H9 (cell line): ENCODE results near the gene SSTR4. TPM values are rescaled to one million over a fixed set of nuclear protein-coding genes. Genes with fewer than 3 reads are reported as not detected.

ENCODE experiments used
- DNase-seq: peaks from one replicate; pipeline ENCODE4 v3.0.0-alpha.2; 2017
- H2AFZ ChIP-seq: one replicate; pipeline ENCODE4 v1.6.1; 2013; ENCODE audit warnings: mild to moderate bottlenecking, low read length, control low read depth, moderate library complexity
- H2AK5ac ChIP-seq: 2 replicates; pipeline ENCODE4 v1.6.1; 2013; ENCODE audit warnings: low read length, control low read depth, mixed read lengths; ENCODE audit not compliant: insufficient read length
- H2BK120ac ChIP-seq: one replicate; pipeline ENCODE4 v1.6.1; 2013; ENCODE audit warnings: low read depth, mild to moderate bottlenecking, low read length, control low read depth, inconsistent platforms; ENCODE audit not compliant: poor library complexity, severe bottlenecking
- H2BK12ac ChIP-seq: 2 replicates; pipeline ENCODE4 v1.6.1; 2013; ENCODE audit warnings: low read length, control low read depth, mixed read lengths, low read depth; ENCODE audit not compliant: insufficient read length
- H2BK15ac ChIP-seq: 2 replicates; pipeline ENCODE4 v1.6.1; 2013; ENCODE audit warnings: low read depth, low read length, control low read depth
- H2BK20ac ChIP-seq: one replicate; pipeline ENCODE4 v1.6.1; 2013; ENCODE audit warnings: low read depth, mild to moderate bottlenecking, low read length, control low read depth, inconsistent platforms; ENCODE audit not compliant: poor library complexity, severe bottlenecking
- H2BK5ac ChIP-seq: 2 replicates; pipeline ENCODE4 v1.6.1; 2013; ENCODE audit warnings: low read length, control low read depth, mixed read lengths; ENCODE audit not compliant: insufficient read length
- H3K14ac ChIP-seq: 2 replicates; pipeline ENCODE4 v1.6.1; 2013; ENCODE audit warnings: low read length, control low read depth; ENCODE audit not compliant: insufficient read depth
- H3K18ac ChIP-seq: 2 replicates; pipeline ENCODE4 v1.6.1; 2013; ENCODE audit warnings: low read depth, mild to moderate bottlenecking, mixed read lengths, low read length, control low read depth; ENCODE audit not compliant: insufficient read length
- H3K23ac ChIP-seq: 2 replicates; pipeline ENCODE4 v1.6.1; 2013; ENCODE audit warnings: low read length, control low read depth, mixed read lengths, low read depth; ENCODE audit not compliant: insufficient read length
- H3K23me2 ChIP-seq: 2 replicates; pipeline ENCODE4 v1.6.1; 2013; ENCODE audit warnings: low read depth, mild to moderate bottlenecking, mixed read lengths, low read length, control low read depth; ENCODE audit not compliant: insufficient read length, poor library complexity, severe bottlenecking
- H3K27ac ChIP-seq: 2 replicates; pipeline ENCODE4 v1.5.1; 2013; ENCODE audit warnings: low read length, control low read depth, mixed read lengths, low read depth; ENCODE audit not compliant: insufficient read length
- H3K27me3 ChIP-seq: 2 replicates; pipeline ENCODE4 v1.6.1; 2013; ENCODE audit warnings: low read length, control low read depth, inconsistent platforms; ENCODE audit not compliant: insufficient read depth
- H3K4ac ChIP-seq: 2 replicates; pipeline ENCODE4 v1.6.1; 2013; ENCODE audit warnings: low read depth, mild to moderate bottlenecking, control low read depth, inconsistent platforms, low read length, moderate library complexity
- H3K4me1 ChIP-seq: 2 replicates; pipeline ENCODE4 v1.6.1; 2013; ENCODE audit warnings: low read length, control low read depth, inconsistent platforms; ENCODE audit not compliant: insufficient read depth
- H3K4me2 ChIP-seq: 2 replicates; pipeline ENCODE4 v1.6.1; 2013; ENCODE audit warnings: low read length, control low read depth, mixed read lengths; ENCODE audit not compliant: insufficient read length, insufficient read depth
- H3K56ac ChIP-seq: 2 replicates; pipeline ENCODE4 v1.6.1; 2013; ENCODE audit warnings: low read depth, mild to moderate bottlenecking, mixed read lengths, low read length, control low read depth; ENCODE audit not compliant: insufficient read length
- H3K79me1 ChIP-seq: 2 replicates; pipeline ENCODE4 v1.6.1; 2013; ENCODE audit warnings: low read depth, mild to moderate bottlenecking, moderate library complexity, low read length, control low read depth, inconsistent platforms; ENCODE audit not compliant: insufficient read depth, poor library complexity, severe bottlenecking
- H3K79me2 ChIP-seq: 2 replicates; pipeline ENCODE4 v1.6.1; 2013; ENCODE audit warnings: low read length, control low read depth, inconsistent platforms; ENCODE audit not compliant: insufficient read depth
- H3K9ac ChIP-seq: 2 replicates; pipeline ENCODE4 v1.6.1; 2013; ENCODE audit warnings: low read length, control low read depth, mixed read lengths; ENCODE audit not compliant: insufficient read length; ENCODE audit errors: extremely low read depth
- H3K9me3 ChIP-seq: one replicate; pipeline ENCODE4 v1.6.1; 2013; ENCODE audit warnings: low read depth, low read length, inconsistent platforms; ENCODE audit not compliant: control insufficient read depth
- H3T11ph ChIP-seq: one replicate; pipeline ENCODE4 v1.6.1; 2013; ENCODE audit warnings: mild to moderate bottlenecking, low read length, control low read depth, inconsistent platforms
- H4K20me1 ChIP-seq: one replicate; pipeline ENCODE4 v1.6.1; 2013; ENCODE audit not compliant: control insufficient read depth, insufficient read length, insufficient read depth
- H4K5ac ChIP-seq: 2 replicates; pipeline ENCODE4 v1.6.1; 2013; ENCODE audit warnings: low read depth, mild to moderate bottlenecking, mixed read lengths, low read length, control low read depth; ENCODE audit not compliant: insufficient read length
- H4K8ac ChIP-seq: replicated peaks from 2 replicates; pipeline ENCODE4 v1.6.1; 2013; ENCODE audit warnings: low read length, control low read depth, mixed read lengths, low read depth; ENCODE audit not compliant: insufficient read length
- H4K91ac ChIP-seq: 2 replicates; pipeline ENCODE4 v1.6.1; 2013; ENCODE audit warnings: low read depth, mild to moderate bottlenecking, moderate library complexity, mixed read lengths, low read length, control low read depth; ENCODE audit not compliant: insufficient read length
- H3K27ac Mint-ChIP-seq, 3 experiments: 2 replicates in 2 of 3; 3 replicates in 1 of 3; pipeline ENCODE4 v1.8.0; 2020 to 2021; ENCODE audit warnings: mixed read lengths in 3 of 3, mild to moderate bottlenecking in 1 of 3, moderate library complexity in 1 of 3
- H3K27me3 Mint-ChIP-seq: 2 replicates; pipeline ENCODE4 v1.8.0; 2021; ENCODE audit warnings: low read depth, mild to moderate bottlenecking, moderate library complexity, mixed read lengths
- H3K36me3 Mint-ChIP-seq, 3 experiments: 2 replicates in 2 of 3; 3 replicates in 1 of 3; pipeline ENCODE4 v1.8.0; 2020 to 2021; ENCODE audit warnings: low read depth in 3 of 3, mixed read lengths in 3 of 3; ENCODE audit not compliant: insufficient read depth in 1 of 3
- H3K4me1 Mint-ChIP-seq, 2 experiments: 2 replicates each; pipeline ENCODE4 v1.8.0; 2020; ENCODE audit warnings: mixed read lengths in 2 of 2
- H3K4me3 Mint-ChIP-seq, 2 experiments: 2 replicates in 1 of 2; 3 replicates in 1 of 2; pipeline ENCODE4 v1.8.0; 2020 to 2021; ENCODE audit warnings: mild to moderate bottlenecking in 2 of 2, mixed read lengths in 2 of 2, moderate library complexity in 1 of 2
- H3K9me3 Mint-ChIP-seq, 2 experiments: 2 replicates in 1 of 2; 3 replicates in 1 of 2; pipeline ENCODE4 v1.8.0; 2020; ENCODE audit warnings: mild to moderate bottlenecking in 2 of 2, mixed read lengths in 2 of 2, moderate library complexity in 1 of 2
- WGBS: extraction: QIAGEN DNeasy Blood & Tissue Kit; methylation state at CpG from one replicate; pipeline ENCODE4 v1.1.7; 2013; ENCODE audit warnings: missing lambda C conversion rate, low lambda C conversion rate, mixed read lengths; ENCODE audit not compliant: insufficient read length; ENCODE audit errors: extremely low coverage; 5-methylcytosine and 5-hydroxymethylcytosine counted together
- total RNA-seq: library from RNA; stranded (reverse); gene quantifications from 2 replicates; pipeline ENCODE4 v1.2.1, GENCODE V29; 2021
- TF ChIP-seq, protein P1 (sequence below): fragments of 200-600 bp; sonication (generic); conservative IDR thresholded peaks from 3 replicates; pipeline ENCODE4 v1.8.0; 2021; ENCODE audit warnings: antibody characterized with exemption, mild to moderate bottlenecking

The SSTR4 gene
- total RNA-seq, 1 experiment from 2014 or later, result not detected

DNA sequence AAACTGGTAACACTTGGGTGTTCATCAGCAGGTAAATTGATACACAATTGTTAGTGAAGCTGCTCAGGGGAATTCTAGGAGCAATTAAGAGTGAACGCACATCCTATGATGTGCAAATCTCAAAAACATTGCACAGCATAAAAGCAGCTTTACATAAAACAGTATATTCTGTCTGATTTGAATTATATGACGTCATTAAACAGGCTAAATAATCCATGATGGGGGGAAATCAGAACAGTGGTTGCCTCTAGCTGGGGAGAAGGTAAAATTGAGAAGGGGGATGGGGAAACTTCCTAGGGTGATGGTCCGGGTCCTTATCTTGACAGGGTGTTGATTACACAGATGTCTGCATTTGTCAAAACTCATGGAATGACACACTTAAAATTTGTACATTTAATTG, 31.7 kb downstream of the SSTR4 start:
- H3K4me1 ChIP-seq, result peaks cover under 1% of the 10 kb centered on the region; the same call in 1 of the 2 replicates
- Mint-ChIP-seq H3K27me3 (no peaks in the 10 kb centered on the region), H3K4me3 (no peak overlapping the region), H3K36me3 (no peaks in the 10 kb centered on the region), H3K9me3 (no peaks in the 10 kb centered on the region), H3K4me1 (peaks cover 15 to 22% of the 10 kb centered on the region in 2 experiments), H3K27ac (no peak overlapping the region)
- no peak overlapping the region for H2AK5ac ChIP-seq
- no peak overlapping the region for H3K23ac ChIP-seq
- H3K56ac ChIP-seq, result no peak overlapping the region
- no peak for DNase-seq
- H2AFZ ChIP-seq, result no peak overlapping the region
- H3K27ac ChIP-seq, result no peak overlapping the region
- no peak overlapping the region for H3K4me2 ChIP-seq
- no peak overlapping the region for H3T11ph ChIP-seq
- H4K91ac ChIP-seq, result no peak overlapping the region
- TF ChIP-seq, protein P1, sequence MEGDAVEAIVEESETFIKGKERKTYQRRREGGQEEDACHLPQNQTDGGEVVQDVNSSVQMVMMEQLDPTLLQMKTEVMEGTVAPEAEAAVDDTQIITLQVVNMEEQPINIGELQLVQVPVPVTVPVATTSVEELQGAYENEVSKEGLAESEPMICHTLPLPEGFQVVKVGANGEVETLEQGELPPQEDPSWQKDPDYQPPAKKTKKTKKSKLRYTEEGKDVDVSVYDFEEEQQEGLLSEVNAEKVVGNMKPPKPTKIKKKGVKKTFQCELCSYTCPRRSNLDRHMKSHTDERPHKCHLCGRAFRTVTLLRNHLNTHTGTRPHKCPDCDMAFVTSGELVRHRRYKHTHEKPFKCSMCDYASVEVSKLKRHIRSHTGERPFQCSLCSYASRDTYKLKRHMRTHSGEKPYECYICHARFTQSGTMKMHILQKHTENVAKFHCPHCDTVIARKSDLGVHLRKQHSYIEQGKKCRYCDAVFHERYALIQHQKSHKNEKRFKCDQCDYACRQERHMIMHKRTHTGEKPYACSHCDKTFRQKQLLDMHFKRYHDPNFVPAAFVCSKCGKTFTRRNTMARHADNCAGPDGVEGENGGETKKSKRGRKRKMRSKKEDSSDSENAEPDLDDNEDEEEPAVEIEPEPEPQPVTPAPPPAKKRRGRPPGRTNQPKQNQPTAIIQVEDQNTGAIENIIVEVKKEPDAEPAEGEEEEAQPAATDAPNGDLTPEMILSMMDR, result no peak
- H4K20me1 ChIP-seq, result no peaks in the 10 kb centered on the region
- no peaks in the 10 kb centered on the region for H3K9me3 ChIP-seq
- H3K18ac ChIP-seq, result no peak overlapping the region
- H2BK12ac ChIP-seq, result no peak overlapping the region
- H4K8ac ChIP-seq, result no peak overlapping the region
- no peak overlapping the region for H2BK120ac ChIP-seq
- no peak overlapping the region for H2BK20ac ChIP-seq
- H2BK15ac ChIP-seq, result no peak overlapping the region
- no peak overlapping the region for H2BK5ac ChIP-seq
- H3K79me1 ChIP-seq, result no peaks in the 10 kb centered on the region
- no peak overlapping the region for H4K5ac ChIP-seq
- H3K9ac ChIP-seq, result no peak overlapping the region
- WGBS, result no CpG with 5 or more reads among the region's 3 CpGs
- no peak overlapping the region for H3K14ac ChIP-seq
- H3K79me2 ChIP-seq, result no peaks in the 10 kb centered on the region
- H3K4ac ChIP-seq, result no peak overlapping the region
- no peaks in the 10 kb centered on the region for H3K27me3 ChIP-seq
- no peaks in the 10 kb centered on the region for H3K23me2 ChIP-seq
